K562 (cell line): ENCODE measurements around the gene UBE2C. TPM values are rescaled to one million over a fixed set of nuclear protein-coding genes. Genes with fewer than 3 reads are reported as not detected.

ENCODE experiments used
- ATAC-seq: fragments of 200-7000 bp; cut with Tn5 transposase; 3 replicates; pipeline ENCODE4 v1.9.1; 2020; ENCODE audit warnings: moderate library complexity
- BruUV-seq: library from RNA; stranded (reverse); fragments of 400-500 nt; replicated peaks from 2 replicates; lab custom pipeline; 2021; lab: Mats Ljungman, UMichigan
- CTCF ChIA-PET: fragments of 300-600 bp; formaldehyde crosslinking; extraction: SDS; loops from one replicate; lab custom pipeline; 2021; ENCODE audit warnings: low intra/inter-chr PET ratio; lab: Yijun Ruan, JAX
- POLR2A ChIA-PET: fragments of 300-600, 350-650 bp; sonication (Branson Sonifier 250); formaldehyde crosslinking; extraction: SDS; loops from one replicate; lab custom pipeline; 2021; ENCODE audit warnings: antibody characterized with exemption, inconsistent platforms; lab: Yijun Ruan, JAX
- DNase-seq, 4 experiments: peaks; one replicate each; pipeline versions ENCODE4 v3.0.0 to v3.0.0-alpha.2; 2011 to 2018; ENCODE audit warnings: low spot score in 3 of 4, mixed read lengths in 3 of 4; ENCODE audit errors: extremely low read depth in 1 of 4
- FAIRE-seq: peaks from 2 replicates; lab custom pipeline; 2011; peaks lifted over from hg19 to GRCh38; lab: Jason Lieb, UNC
- H2AFZ ChIP-seq: 2 replicates; pipeline ENCODE4 v1.6.0; 2011; ENCODE audit warnings: low read depth, low read length, control low read depth, inconsistent platforms
- H3K27ac ChIP-seq: fragments of 200-600 bp; 3 replicates; pipeline ENCODE4 v1.8.0; 2011; ENCODE audit warnings: low read depth, mild to moderate bottlenecking, control low read depth, inconsistent platforms, low read length, moderate library complexity, mixed read lengths; ENCODE audit errors: extremely low read depth
- H3K27me3 ChIP-seq, 2 experiments: fragments of 300-600 bp in 1 of 2; 2 replicates in 1 of 2; 3 replicates in 1 of 2; pipeline versions ENCODE4 v1.6.0 to v1.8.0; 2011; ENCODE audit warnings: inconsistent platforms in 2 of 2, low read length in 2 of 2, mild to moderate bottlenecking in 1 of 2, mixed read lengths in 1 of 2, moderate library complexity in 1 of 2; ENCODE audit not compliant: control insufficient read depth in 2 of 2, insufficient read depth in 2 of 2
- H3K36me3 ChIP-seq: fragments of 300-600 bp; 3 replicates; pipeline ENCODE4 v1.8.0; 2011; ENCODE audit warnings: mild to moderate bottlenecking, low read length, inconsistent platforms; ENCODE audit not compliant: control insufficient read depth, insufficient read depth
- H3K4me1 ChIP-seq, 2 experiments: fragments of 200-600 bp in 1 of 2; replicated peaks in 1 of 2; 2 replicates in 1 of 2; 3 replicates in 1 of 2; pipeline versions ENCODE4 v1.5.1 to v1.8.0; 2011; ENCODE audit warnings: inconsistent platforms in 2 of 2, low read length in 2 of 2, mild to moderate bottlenecking in 1 of 2, mixed read lengths in 1 of 2, moderate library complexity in 1 of 2; ENCODE audit not compliant: control insufficient read depth in 2 of 2, insufficient read depth in 2 of 2
- H3K4me2 ChIP-seq: 2 replicates; pipeline ENCODE4 v1.6.1; 2011; ENCODE audit warnings: low read length, control low read depth, inconsistent platforms, mixed read lengths; ENCODE audit not compliant: insufficient read depth
- H3K4me3 ChIP-seq: fragments of 200-600 bp; sonication (generic), shearing (Covaris generic); 2 replicates; pipeline ENCODE4 v1.5.1; 2016; ENCODE audit warnings: control low read depth, inconsistent platforms
- H3K79me2 ChIP-seq: fragments of 200-600 bp; 3 replicates; pipeline ENCODE4 v1.8.0; 2011; ENCODE audit warnings: low read length, inconsistent platforms; ENCODE audit not compliant: control insufficient read depth, insufficient read depth
- H3K9ac ChIP-seq, 2 experiments: 2 replicates each; pipeline versions ENCODE4 v1.6.0 to v1.6.1; 2011; ENCODE audit warnings: low read depth in 2 of 2, low read length in 2 of 2, control low read depth in 1 of 2, inconsistent platforms in 1 of 2, mild to moderate bottlenecking in 1 of 2, mixed read lengths in 1 of 2; ENCODE audit not compliant: insufficient read depth in 1 of 2
- H3K9me1 ChIP-seq: one replicate; pipeline ENCODE4 v1.6.0; 2011; ENCODE audit warnings: inconsistent platforms, mild to moderate bottlenecking, low read length, moderate library complexity; ENCODE audit not compliant: control insufficient read depth, insufficient read depth
- H3K9me3 ChIP-seq: replicated peaks from 2 replicates; pipeline ENCODE4 v1.5.1; 2011; ENCODE audit warnings: low read depth, low read length, inconsistent platforms; ENCODE audit not compliant: control insufficient read depth, insufficient read depth
- H4K20me1 ChIP-seq: replicated peaks from 2 replicates; pipeline ENCODE4 v1.6.1; 2011; ENCODE audit warnings: low read length, inconsistent platforms, mixed read lengths; ENCODE audit not compliant: control insufficient read depth, insufficient read depth
- FOXM1 ChIP-seq, 2 experiments: fragments of 450-650 bp in 1 of 2; sonication (generic) in 1 of 2; formaldehyde crosslinking in 1 of 2; IDR thresholded peaks; 2 replicates each; pipeline versions ENCODE4 v1.6.1 to v1.9.0; 2017 to 2022; ENCODE audit warnings: low read depth in 2 of 2, mild to moderate bottlenecking in 2 of 2, missing genetic modification reagents in 1 of 2, moderate library complexity in 1 of 2
- HMG20B ChIP-seq: fragments of 250-450 bp; sonication (Bioruptor Pico); IDR thresholded peaks from 2 replicates; pipeline ENCODE4 v1.5.0; 2021; ENCODE audit warnings: mild to moderate bottlenecking
- POLR2G ChIP-seq: fragments of 200-400 bp; formaldehyde crosslinking; IDR thresholded peaks from 2 replicates; pipeline ENCODE4 v1.6.1; 2017; ENCODE audit warnings: low read depth, mild to moderate bottlenecking, antibody characterized with exemption, low read length, moderate library complexity
- WGBS: fragments of 100-300 bp; shearing (Covaris generic); methylation state at CpG from one replicate; pipeline ENCODE4 v1.1.6; 2016; ENCODE audit warnings: low coverage, mixed read lengths; ENCODE audit not compliant: insufficient coverage; ENCODE audit errors: missing lambda C conversion rate; 5-methylcytosine and 5-hydroxymethylcytosine counted together
- in situ Hi-C: fragments of 300-500 bp; cut with MboI; formaldehyde crosslinking; loops from 4 replicates; pipeline ENCODE4 v1.15.0; 2018; ENCODE audit warnings: inconsistent platforms, mixed read lengths
- intact Hi-C: fragments of 100-400 bp; cut with micrococcal nuclease; formaldehyde crosslinking; loops from 2 replicates; pipeline ENCODE4 v1.14.2; 2022
- polyA plus RNA-seq, 8 experiments: library from polyadenylated mRNA; depleted of rRNA in 4 of 8; stranded (reverse) in 5 of 8; unstranded in 3 of 8; fragments of >200 nt; fragmentation: Nextera tagmentation in 2 of 8; fragmentation: Illumina TruSeq in 1 of 8; extraction: Ambion mirVana in 2 of 8; extraction: Trizol in 1 of 8; gene quantifications; 2 replicates each; pipeline versions ENCODE4 v1.2.1 to v1.2.3, GENCODE V29; 2011 to 2014; ENCODE audit warnings: inconsistent platforms in 1 of 8, missing spikeins in 1 of 8
- total RNA-seq, 7 experiments: library from RNA; depleted of rRNA in 6 of 7; stranded (reverse); fragments of >200 nt in 6 of 7; fragmentation: Illumina TruSeq in 2 of 7; extraction: Trizol in 2 of 7; gene quantifications; 2 replicates each; pipeline versions ENCODE4 v1.2.1 to v1.2.3, GENCODE V29; 2011 to 2021; ENCODE audit warnings: low replicate concordance in 1 of 7
- TF ChIP-seq, protein P1 (sequence below): fragments of 250-450 bp; sonication (Bioruptor Pico); IDR thresholded peaks from 2 replicates; pipeline ENCODE4 v1.8.0; 2021; ENCODE audit warnings: moderate library complexity, mild to moderate bottlenecking, inconsistent platforms

UBE2C gene
- total and polyA plus RNA-seq, 9 of the 15 experiments (the other 6 are each of a cell fraction or from before 2014, with no cell fraction given), result 0.51 to 1.6 (median 0.69) TPM

GRCh38 chr20:45848421-45848820 lies 36.0 kb downstream of the UBE2C start:
- ATAC-seq (no peak), DNase-seq (no peak)
- Histone ChIP-seq H3K27me3 (no peaks in the 10 kb centered on the region), H3K4me1 (peaks cover 11 to 12% of the 10 kb centered on the region in 2 experiments; a peak in 4 of 5 replicates)
- WGBS, result 87% methylated on average over 8 of the region's 8 CpGs
- CTCF ChIA-PET, result no interaction called here
- BruUV-seq, result no TSS peak
- in situ Hi-C loops, result no loop called here
- TF ChIP-seq HMG20B (CRISPR knock-in tag) (no peak), POLR2G (0 out of 2 replicates have a peak, but pooled peaks have one; percentile 32), FOXM1 (IDR thresholded peaks at IDR 0.05; ENCODE audit: low read depth) (no peak), FOXM1 (CRISPR knock-in tag; IDR thresholded peaks at IDR 0.05; ENCODE audit: low read depth) (no peak)
- TF ChIP-seq, protein P1, sequence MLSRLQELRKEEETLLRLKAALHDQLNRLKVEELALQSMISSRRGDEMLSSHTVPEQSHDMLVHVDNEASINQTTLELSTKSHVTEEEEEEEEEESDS (CRISPR knock-in tag), result no peak
- TF ChIP-seq, all 486 proteins: peak for 1
- Histone ChIP-seq H2AFZ (no peak overlapping the region), H3K9me3 (peaks cover 5% of the 10 kb centered on the region), H3K4me2 (no peak overlapping the region), H3K9ac (0 out of 4 replicates have a peak overlapping the region, but pooled peaks of 1 of the 2 experiments have one; percentile 43), H3K27ac (no peak overlapping the region), H4K20me1 (no peaks in the 10 kb centered on the region), H3K4me3 (no peak overlapping the region), H3K36me3 (peaks cover 27% of the 10 kb centered on the region; the same call in 2 of the 3 replicates), H3K79me2 (no peaks in the 10 kb centered on the region), H3K9me1 (peaks cover 3% of the 10 kb centered on the region)
- intact Hi-C loops, result no loop called here
- FAIRE-seq, result no peak
- POLR2A ChIA-PET, result interaction anchor here (0.5 to 0.8 kb wide), 3 partner anchors 9 to 273 kb away, joined by 3 to 4 read pairs (median 3); no protein-coding TSS in a partner anchor
